Measurements from ENCODE around the gene ATP5F1E. TPM values are rescaled to one million over a fixed set of nuclear protein-coding genes. Genes with fewer than 3 reads are reported as not detected.
"Not testable (repeated sequence)": the region's sequence is repeated elsewhere in the genome, so short reads cannot be mapped to it uniquely, and the experiment has no call there.

ATP5F1E gene
- total RNA-seq, 2 donors from 2014 or later: 41.3 to 42.0 TPM

DNA sequence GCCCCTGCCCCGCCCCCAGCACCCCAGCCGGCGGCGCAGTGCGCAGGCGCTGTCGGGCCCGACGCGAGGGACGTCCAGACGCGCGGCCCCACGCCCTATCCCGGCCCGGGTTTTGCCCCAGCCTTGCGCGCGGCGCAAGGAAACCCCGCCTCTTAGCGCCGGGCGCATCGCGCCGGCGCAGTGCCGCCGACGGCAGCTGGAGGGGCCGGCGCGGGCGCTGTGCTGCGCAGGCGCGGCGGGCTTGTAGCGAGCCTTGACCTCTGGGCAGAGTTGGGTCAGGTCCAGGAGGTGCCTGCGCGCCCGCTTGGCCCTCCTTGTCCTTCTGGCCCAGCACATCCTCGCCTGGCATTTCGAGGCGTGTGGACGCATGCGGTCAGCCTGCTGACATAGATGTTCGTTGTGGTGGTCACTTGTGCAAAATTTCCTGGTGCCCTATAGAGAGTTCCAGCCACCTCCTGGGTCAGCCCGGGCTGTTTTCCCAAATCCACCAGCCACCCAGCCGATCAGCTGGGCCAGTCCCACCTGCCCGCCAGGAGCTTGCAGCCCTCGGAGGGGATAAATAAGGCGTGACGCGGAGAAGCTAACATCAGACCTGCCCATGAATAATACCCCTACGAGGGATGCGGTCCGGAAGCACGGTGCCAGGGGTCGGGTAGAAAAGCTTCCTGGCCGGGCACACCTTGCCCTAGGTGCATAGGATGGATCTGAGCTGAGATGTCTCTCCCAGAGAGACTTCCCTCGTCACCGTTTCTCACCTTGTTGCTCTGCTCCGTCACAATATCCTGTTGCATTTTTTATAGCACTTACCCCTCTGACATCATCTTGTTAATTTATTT lies 10.9 kb upstream of the ATP5F1E start:
- Histone ChIP-seq H3K27ac (peak overlapping the region; percentile 89 to 93), H3K27me3 (no peaks in the 10 kb centered on the region), H3K9me3 (no peaks in the 10 kb centered on the region), H3K4me3 (peak overlapping the region; percentile 89 to 90), H3K4me1 (peaks cover 0 to 28% of the 10 kb centered on the region in 2 donors), H3K36me3 (peaks cover 3% of the 10 kb centered on the region)
- TF ChIP-seq, protein P1, sequence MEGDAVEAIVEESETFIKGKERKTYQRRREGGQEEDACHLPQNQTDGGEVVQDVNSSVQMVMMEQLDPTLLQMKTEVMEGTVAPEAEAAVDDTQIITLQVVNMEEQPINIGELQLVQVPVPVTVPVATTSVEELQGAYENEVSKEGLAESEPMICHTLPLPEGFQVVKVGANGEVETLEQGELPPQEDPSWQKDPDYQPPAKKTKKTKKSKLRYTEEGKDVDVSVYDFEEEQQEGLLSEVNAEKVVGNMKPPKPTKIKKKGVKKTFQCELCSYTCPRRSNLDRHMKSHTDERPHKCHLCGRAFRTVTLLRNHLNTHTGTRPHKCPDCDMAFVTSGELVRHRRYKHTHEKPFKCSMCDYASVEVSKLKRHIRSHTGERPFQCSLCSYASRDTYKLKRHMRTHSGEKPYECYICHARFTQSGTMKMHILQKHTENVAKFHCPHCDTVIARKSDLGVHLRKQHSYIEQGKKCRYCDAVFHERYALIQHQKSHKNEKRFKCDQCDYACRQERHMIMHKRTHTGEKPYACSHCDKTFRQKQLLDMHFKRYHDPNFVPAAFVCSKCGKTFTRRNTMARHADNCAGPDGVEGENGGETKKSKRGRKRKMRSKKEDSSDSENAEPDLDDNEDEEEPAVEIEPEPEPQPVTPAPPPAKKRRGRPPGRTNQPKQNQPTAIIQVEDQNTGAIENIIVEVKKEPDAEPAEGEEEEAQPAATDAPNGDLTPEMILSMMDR (IDR thresholded peaks at IDR 0.05): no peak
- peak; percentile 89 for DNase-seq (ENCODE audit: low spot score)

GRCh38 chr20:59042151-59042795 lies 10.1 kb upstream of the ATP5F1E start, which contains the start of gene PRELID3B:
Gene PRELID3B, minus strand, starts transcription at chr20:59042786. Its CDS starts 56 bp downstream, at chr20:59042730.
- no peaks in the 10 kb centered on the region for H3K27me3 ChIP-seq
- peak within 1 kb of the TSS; percentile 89 to 90 for H3K4me3 ChIP-seq
- peaks cover 0 to 28% of the 10 kb centered on the region in 2 donors for H3K4me1 ChIP-seq
- no peak for DNase-seq (ENCODE audit: low spot score)
- no peaks in the 10 kb centered on the region for H3K9me3 ChIP-seq
- TF ChIP-seq, protein P1 (IDR thresholded peaks at IDR 0.05): peak in 1 of 2 donors; percentile 15
- peak within 1 kb of the TSS; percentile 89 to 93 for H3K27ac ChIP-seq
- H3K36me3 ChIP-seq: peaks cover 10% of the 10 kb centered on the region

DNA sequence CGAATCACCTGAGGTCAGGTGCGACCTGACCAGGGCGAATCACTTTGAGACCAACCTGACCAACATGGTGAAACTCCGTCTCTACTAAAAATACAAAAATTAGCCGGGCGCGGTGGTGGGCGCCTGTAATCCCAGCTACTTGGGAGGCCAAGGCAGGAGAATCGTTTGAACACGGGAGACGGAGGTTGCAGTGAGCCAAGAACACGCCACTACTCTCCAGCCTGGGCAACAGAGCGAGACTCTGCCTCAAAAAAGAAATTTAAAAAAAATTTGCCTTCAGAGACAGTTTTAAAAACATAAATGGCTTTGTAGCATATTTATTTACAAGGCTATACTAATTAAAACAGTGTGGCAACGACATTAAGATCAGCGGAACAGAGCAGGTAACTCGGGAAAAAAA lies 9.4 kb upstream of the ATP5F1E start:
- not testable (repeated sequence) for H3K27me3 ChIP-seq; H3K9me3 ChIP-seq; DNase-seq (ENCODE audit: low spot score)
- peak overlapping the region; percentile 89 to 90 for H3K4me3 ChIP-seq
- H3K4me1 ChIP-seq: peaks cover 0 to 28% of the 10 kb centered on the region in 2 donors
- peak overlapping the region; percentile 89 to 93 for H3K27ac ChIP-seq
- H3K36me3 ChIP-seq: peaks cover 17% of the 10 kb centered on the region

DNA sequence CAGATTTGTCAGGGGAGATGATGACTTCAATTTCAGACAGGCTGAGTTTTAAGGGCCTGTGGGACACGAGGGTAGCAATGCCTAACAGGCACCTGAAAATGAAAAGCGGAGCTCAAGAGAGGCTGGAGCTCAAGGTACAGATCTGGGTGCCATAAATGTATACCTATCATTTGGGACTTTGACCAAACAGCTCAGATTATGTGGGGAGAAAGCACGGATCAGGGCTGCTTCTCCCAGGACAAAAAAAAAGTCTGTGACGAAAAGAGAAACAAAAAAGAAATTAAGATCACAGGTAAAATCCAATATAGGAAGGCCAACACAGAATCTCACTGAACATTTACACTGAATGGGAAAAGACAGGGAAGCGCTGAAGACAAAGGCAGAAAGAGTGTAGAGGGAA lies 8.5 kb upstream of the ATP5F1E start:
- DNase-seq (ENCODE audit: low spot score): no peak
- TF ChIP-seq, protein P1 (IDR thresholded peaks at IDR 0.05): no peak
- Histone ChIP-seq H3K27me3 (no peaks in the 10 kb centered on the region), H3K4me3 (no peak overlapping the region), H3K36me3 (peaks cover 25% of the 10 kb centered on the region), H3K4me1 (peaks cover 0 to 28% of the 10 kb centered on the region in 2 donors), H3K9me3 (no peaks in the 10 kb centered on the region), H3K27ac (no peak overlapping the region)

DNA sequence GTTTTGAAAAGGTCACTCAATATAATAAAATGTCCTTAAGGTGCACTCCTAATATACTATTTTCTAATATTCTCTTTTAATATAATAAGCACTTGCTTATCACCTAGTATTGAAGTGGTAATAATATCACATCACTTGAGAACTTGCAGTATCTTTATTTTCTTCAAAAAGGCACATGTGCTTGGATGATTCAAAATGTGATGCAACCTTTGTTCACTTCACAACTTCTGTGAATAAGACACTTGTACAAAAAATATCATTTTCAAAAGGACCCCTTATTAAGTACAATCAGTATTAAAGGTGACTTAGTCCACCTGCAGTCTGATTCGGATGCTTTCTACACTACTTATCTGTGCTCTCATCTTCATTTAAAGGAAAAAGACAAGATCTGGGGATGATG lies 7.1 kb upstream of the ATP5F1E start:
- Histone ChIP-seq H3K36me3 (peaks cover 33% of the 10 kb centered on the region), H3K4me1 (peaks cover 0 to 28% of the 10 kb centered on the region in 2 donors), H3K4me3 (no peak overlapping the region), H3K27ac (no peak overlapping the region), H3K27me3 (no peaks in the 10 kb centered on the region), H3K9me3 (no peaks in the 10 kb centered on the region)
- TF ChIP-seq, protein P1 (IDR thresholded peaks at IDR 0.05): no peak
- DNase-seq (ENCODE audit: low spot score): no peak

- Histone ChIP-seq H3K27me3 (no peaks in the 10 kb centered on the region), H3K9me3 (no peaks in the 10 kb centered on the region), H3K4me1 (peaks cover 0 to 24% of the 10 kb centered on the region in 2 donors), H3K4me3 (no peak overlapping the region), H3K27ac (no peak overlapping the region), H3K36me3 (peaks cover 33% of the 10 kb centered on the region)
- no peak for DNase-seq (ENCODE audit: low spot score)
- TF ChIP-seq, protein P1 (IDR thresholded peaks at IDR 0.05): no peak
These were observed 5.3 kb upstream of the ATP5F1E start for GRCh38 chr20:59037386-59037785.
